SK-N-SH (cell line): ENCODE results near the gene ASCC2.

Experiments used
- EP300 ChIP-seq, 2 experiments: IDR thresholded peaks; 2 replicates each; pipeline versions ENCODE4 v1.4.0 to v1.6.1; 2012; ENCODE audit warnings: borderline replicate concordance in 1 of 2, low read depth in 1 of 2, low read length in 1 of 2
- GABPA ChIP-seq: IDR thresholded peaks from 2 replicates; pipeline ENCODE4 v1.4.0; 2012; ENCODE audit warnings: low read depth, mild to moderate bottlenecking
- JUND ChIP-seq: IDR thresholded peaks from 2 replicates; pipeline ENCODE4 v1.4.0; 2012
- MAX ChIP-seq: IDR thresholded peaks from 2 replicates; pipeline ENCODE4 v1.4.0; 2012; ENCODE audit warnings: low read depth
- NRF1 ChIP-seq: IDR thresholded peaks from 2 replicates; pipeline ENCODE4 v1.6.1; 2012; ENCODE audit warnings: low read depth, mild to moderate bottlenecking, low read length
- RCOR1 ChIP-seq: fragments of 150-350 bp; IDR thresholded peaks from 2 replicates; pipeline ENCODE4 v1.6.1; 2017; ENCODE audit warnings: antibody characterized with exemption, low read length
- YY1 ChIP-seq: IDR thresholded peaks from 2 replicates; pipeline ENCODE4 v1.4.0; 2012; ENCODE audit warnings: low read depth, mild to moderate bottlenecking
- TF ChIP-seq, protein P1 (sequence below): fragments of 200-600 bp; sonication (generic); IDR thresholded peaks from 2 replicates; pipeline ENCODE4 v1.6.1; 2017; ENCODE audit warnings: antibody characterized with exemption, mild to moderate bottlenecking, moderate library complexity
- TF ChIP-seq, protein P2 (sequence below): IDR thresholded peaks from 2 replicates; pipeline ENCODE4 v1.6.1; 2012; ENCODE audit warnings: mild to moderate bottlenecking, low read depth, low read length, moderate library complexity

DNA sequence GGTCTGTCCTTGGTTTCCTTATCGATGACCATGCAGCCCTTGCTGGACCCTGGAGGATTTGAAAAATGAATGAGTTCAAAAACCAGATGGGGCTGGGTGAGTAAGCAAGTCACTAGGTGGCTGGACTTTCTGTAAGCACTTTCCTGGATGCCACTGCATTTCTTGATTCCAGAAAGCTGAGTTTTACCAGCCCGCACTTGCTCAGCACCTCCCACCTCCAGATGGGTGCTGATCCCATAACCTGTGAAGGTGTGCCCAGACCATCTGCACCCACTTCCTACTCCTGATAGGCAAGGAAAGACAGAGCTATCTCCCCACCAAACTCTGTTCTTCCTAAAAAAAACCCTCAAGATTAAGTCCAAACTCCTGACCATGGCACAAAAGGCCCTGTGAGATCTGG is 21.1 kb downstream of the ASCC2 start:
- TF ChIP-seq, protein P1, sequence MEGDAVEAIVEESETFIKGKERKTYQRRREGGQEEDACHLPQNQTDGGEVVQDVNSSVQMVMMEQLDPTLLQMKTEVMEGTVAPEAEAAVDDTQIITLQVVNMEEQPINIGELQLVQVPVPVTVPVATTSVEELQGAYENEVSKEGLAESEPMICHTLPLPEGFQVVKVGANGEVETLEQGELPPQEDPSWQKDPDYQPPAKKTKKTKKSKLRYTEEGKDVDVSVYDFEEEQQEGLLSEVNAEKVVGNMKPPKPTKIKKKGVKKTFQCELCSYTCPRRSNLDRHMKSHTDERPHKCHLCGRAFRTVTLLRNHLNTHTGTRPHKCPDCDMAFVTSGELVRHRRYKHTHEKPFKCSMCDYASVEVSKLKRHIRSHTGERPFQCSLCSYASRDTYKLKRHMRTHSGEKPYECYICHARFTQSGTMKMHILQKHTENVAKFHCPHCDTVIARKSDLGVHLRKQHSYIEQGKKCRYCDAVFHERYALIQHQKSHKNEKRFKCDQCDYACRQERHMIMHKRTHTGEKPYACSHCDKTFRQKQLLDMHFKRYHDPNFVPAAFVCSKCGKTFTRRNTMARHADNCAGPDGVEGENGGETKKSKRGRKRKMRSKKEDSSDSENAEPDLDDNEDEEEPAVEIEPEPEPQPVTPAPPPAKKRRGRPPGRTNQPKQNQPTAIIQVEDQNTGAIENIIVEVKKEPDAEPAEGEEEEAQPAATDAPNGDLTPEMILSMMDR: no peak
- TF ChIP-seq RCOR1 (no peak), YY1 (no peak), MAX (no peak), JUND (no peak), EP300 (IDR thresholded peaks at IDR 0.05; ENCODE audit: borderline replicate concordance in 1 of 2, low read depth in 1 of 2, low read length in 1 of 2) (no peak), NRF1 (no peak), GABPA (no peak)
- TF ChIP-seq, protein P2, sequence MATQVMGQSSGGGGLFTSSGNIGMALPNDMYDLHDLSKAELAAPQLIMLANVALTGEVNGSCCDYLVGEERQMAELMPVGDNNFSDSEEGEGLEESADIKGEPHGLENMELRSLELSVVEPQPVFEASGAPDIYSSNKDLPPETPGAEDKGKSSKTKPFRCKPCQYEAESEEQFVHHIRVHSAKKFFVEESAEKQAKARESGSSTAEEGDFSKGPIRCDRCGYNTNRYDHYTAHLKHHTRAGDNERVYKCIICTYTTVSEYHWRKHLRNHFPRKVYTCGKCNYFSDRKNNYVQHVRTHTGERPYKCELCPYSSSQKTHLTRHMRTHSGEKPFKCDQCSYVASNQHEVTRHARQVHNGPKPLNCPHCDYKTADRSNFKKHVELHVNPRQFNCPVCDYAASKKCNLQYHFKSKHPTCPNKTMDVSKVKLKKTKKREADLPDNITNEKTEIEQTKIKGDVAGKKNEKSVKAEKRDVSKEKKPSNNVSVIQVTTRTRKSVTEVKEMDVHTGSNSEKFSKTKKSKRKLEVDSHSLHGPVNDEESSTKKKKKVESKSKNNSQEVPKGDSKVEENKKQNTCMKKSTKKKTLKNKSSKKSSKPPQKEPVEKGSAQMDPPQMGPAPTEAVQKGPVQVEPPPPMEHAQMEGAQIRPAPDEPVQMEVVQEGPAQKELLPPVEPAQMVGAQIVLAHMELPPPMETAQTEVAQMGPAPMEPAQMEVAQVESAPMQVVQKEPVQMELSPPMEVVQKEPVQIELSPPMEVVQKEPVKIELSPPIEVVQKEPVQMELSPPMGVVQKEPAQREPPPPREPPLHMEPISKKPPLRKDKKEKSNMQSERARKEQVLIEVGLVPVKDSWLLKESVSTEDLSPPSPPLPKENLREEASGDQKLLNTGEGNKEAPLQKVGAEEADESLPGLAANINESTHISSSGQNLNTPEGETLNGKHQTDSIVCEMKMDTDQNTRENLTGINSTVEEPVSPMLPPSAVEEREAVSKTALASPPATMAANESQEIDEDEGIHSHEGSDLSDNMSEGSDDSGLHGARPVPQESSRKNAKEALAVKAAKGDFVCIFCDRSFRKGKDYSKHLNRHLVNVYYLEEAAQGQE: no peak
